ENCODE results near the gene NADK2. TPM values are rescaled to one million over a fixed set of nuclear protein-coding genes. Genes with fewer than 3 reads are reported as not detected.
A peak's percentile ranks its signal among the peaks of the same experiment; 100 is the strongest.

NADK2 gene
- total RNA-seq, 1 donor from 2014 or later, result 38.4 TPM

GRCh38 chr5:36252722-36253365, 11.1 kb upstream of the NADK2 start:
- H3K4me1 Mint-ChIP-seq (ENCODE audit: unreplicated experiment), result no peaks in the 10 kb centered on the region
- H3K36me3 Mint-ChIP-seq, result no peaks in the 10 kb centered on the region
- H3K4me3 Mint-ChIP-seq, result no peak overlapping the region
- no peak for DNase-seq (ENCODE audit: extremely low spot score, unreplicated experiment)
- H3K27me3 Mint-ChIP-seq, result no peaks in the 10 kb centered on the region
- TF ChIP-seq CTCF (conservative IDR thresholded peaks at IDR 0.05), result no peak
- no peaks in the 10 kb centered on the region for H3K9me3 Mint-ChIP-seq
- H3K27ac Mint-ChIP-seq, result no peak overlapping the region

DNA sequence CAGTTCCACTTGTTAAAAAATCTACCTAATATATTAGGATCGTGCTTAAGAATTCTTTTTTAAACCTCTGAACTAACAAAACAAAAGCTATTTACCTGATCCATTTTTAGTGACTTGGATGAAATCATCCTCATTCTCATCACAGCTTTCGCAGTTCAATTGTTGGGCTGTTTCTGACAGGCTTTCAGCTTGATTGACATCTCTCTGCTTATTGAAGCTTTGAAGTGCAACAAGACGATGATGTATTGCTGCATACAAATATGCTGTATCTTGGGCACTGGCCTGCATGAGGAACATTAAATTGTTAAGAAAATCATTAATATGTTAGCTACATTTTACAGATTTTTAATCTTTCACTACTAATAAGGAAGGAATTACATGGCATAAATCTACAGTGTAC, 9.5 kb upstream of the NADK2 start:
- TF ChIP-seq CTCF (conservative IDR thresholded peaks at IDR 0.05), result no peak
- H3K4me3 Mint-ChIP-seq, result no peak overlapping the region
- H3K9me3 Mint-ChIP-seq, result no peaks in the 10 kb centered on the region
- H3K27me3 Mint-ChIP-seq, result no peaks in the 10 kb centered on the region
- H3K27ac Mint-ChIP-seq, result no peak overlapping the region
- H3K4me1 Mint-ChIP-seq (ENCODE audit: unreplicated experiment), result no peaks in the 10 kb centered on the region
- no peaks in the 10 kb centered on the region for H3K36me3 Mint-ChIP-seq
- DNase-seq (ENCODE audit: extremely low spot score, unreplicated experiment), result no peak

DNA sequence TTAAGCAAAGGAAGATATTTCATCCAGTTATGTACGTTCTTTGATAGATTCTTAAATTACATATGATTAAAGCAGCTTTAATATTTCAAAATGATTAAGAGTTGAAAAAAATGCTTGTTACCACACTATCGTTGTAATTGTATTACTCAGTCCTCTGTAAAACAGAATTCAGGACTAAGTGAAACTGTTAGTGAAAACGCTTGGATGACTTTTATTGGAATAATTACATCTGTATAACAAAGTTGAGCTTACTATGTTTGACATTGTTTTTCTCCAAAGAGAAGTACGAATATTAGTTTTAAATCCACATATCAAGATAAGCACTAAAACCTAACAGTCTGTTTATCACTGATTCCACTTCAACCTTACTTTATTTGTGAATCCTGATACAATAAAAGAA, 8.7 kb upstream of the NADK2 start:
- Mint-ChIP-seq H3K27me3 (no peaks in the 10 kb centered on the region), H3K4me1 (ENCODE audit: unreplicated experiment) (no peaks in the 10 kb centered on the region), H3K4me3 (no peak overlapping the region), H3K36me3 (no peaks in the 10 kb centered on the region), H3K27ac (no peak overlapping the region), H3K9me3 (no peaks in the 10 kb centered on the region)
- DNase-seq (ENCODE audit: extremely low spot score, unreplicated experiment), result no peak
- no peak for TF ChIP-seq CTCF (conservative IDR thresholded peaks at IDR 0.05)

DNA sequence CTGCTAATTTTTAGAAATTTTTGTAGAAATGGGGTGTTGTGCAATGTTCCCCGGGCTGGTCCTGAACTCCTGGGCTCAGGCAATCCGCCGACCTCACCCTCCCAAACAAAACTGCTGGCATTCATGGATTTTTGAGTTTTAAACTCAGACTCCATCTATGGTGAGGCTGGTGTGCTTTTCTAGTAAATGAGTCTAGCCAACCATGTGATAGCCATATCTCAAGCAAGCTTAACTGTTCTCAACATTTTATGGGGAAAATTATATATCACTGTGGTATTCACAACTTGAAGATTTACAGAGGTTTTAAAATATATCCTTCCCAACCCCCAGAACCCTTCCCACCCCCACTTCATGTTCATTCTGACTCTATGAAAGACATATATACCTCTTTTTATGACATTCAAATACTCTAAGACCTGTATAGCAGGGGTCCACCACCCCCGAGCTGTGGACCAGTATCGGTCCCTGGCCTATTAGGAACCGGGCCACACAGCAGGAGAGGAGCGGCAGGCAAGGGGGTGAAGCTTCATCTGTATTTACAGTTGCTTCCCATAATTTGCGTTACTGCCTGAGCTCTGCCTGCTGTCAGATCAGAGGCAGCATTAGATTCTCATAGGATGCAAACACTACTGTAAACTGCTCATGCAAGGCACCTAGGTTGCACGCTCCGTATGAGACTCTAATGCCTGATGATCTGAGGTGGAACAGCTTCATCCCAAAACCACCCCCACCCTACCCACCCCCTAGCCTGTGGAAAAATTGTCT, 4.5 kb upstream of the NADK2 start:
- Mint-ChIP-seq H3K4me3 (no peak overlapping the region), H3K4me1 (ENCODE audit: unreplicated experiment) (no peaks in the 10 kb centered on the region), H3K27me3 (no peaks in the 10 kb centered on the region), H3K9me3 (no peaks in the 10 kb centered on the region), H3K36me3 (no peaks in the 10 kb centered on the region), H3K27ac (no peak overlapping the region)
- TF ChIP-seq CTCF (conservative IDR thresholded peaks at IDR 0.05), result no peak
- DNase-seq (ENCODE audit: extremely low spot score, unreplicated experiment), result no peak

DNA sequence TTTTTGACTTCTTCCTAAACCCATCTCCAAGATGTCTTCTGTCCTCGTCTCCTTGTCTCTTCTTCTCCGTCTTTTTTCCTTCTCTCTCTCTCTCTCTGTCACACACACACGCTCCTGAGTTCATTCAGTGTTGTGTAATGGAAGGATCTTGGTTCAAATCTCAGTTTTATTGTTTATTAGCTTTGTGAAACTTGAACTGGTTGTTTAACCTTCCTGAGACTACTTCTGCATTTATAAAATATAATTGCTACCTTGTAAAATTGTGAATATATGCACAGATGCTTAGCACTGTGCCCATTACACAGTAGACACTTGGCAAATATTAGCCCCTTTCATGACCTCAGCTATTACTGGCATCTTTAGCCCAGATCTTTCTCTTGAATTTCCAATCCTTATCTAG, 2.4 kb upstream of the NADK2 start:
- Mint-ChIP-seq H3K36me3 (peaks cover under 1% of the 10 kb centered on the region), H3K9me3 (no peaks in the 10 kb centered on the region), H3K27ac (peak overlapping the region; percentile 8), H3K27me3 (no peaks in the 10 kb centered on the region), H3K4me3 (peak overlapping the region; percentile 46), H3K4me1 (ENCODE audit: unreplicated experiment) (peaks cover 16% of the 10 kb centered on the region)
- no peak for TF ChIP-seq CTCF (conservative IDR thresholded peaks at IDR 0.05)
- DNase-seq (ENCODE audit: extremely low spot score, unreplicated experiment), result no peak

Measured in type B pancreatic cell (in vitro differentiated cells).